22Rv1 (cell line): ENCODE data around the gene PRPSAP1.

Experiments
- CTCF ChIP-seq: fragments of 450-650 bp; IDR thresholded peaks from 2 replicates; pipeline ENCODE4 v1.5.1; 2017; ENCODE audit warnings: mild to moderate bottlenecking
- ZFX ChIP-seq: fragments of 450-650 bp; IDR thresholded peaks from 2 replicates; pipeline ENCODE4 v1.6.1; 2017; ENCODE audit warnings: antibody characterized with exemption, borderline replicate concordance

GRCh38 chr17:76382351-76382802, 28.7 kb upstream of the PRPSAP1 start:
- TF ChIP-seq CTCF = no peak
- no peak for TF ChIP-seq ZFX
